Measurements from ENCODE around the gene POPDC3.
"Not testable (repeated sequence)": the region's sequence is repeated elsewhere in the genome, so short reads cannot be mapped to it uniquely, and the experiment has no call there.

POPDC3 gene

DNA sequence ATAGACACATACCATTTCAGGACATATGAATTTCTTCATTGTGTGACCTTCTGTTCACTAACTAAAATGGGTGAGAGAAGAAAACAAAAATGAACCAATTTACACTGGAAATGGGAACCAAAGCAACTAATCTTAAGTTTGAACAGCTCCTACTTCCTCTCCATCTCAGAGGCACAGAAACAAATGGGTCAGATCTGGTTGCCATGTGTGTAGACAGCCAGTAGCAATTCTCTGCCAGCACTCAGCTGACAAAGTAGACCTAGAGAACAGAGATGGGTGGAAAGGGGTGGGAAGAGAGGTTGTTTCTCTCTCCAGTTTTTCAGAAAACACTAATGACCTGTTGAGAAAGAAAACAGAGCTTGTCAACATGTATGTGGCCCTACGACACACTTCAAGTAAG, 14.3 kb upstream of the POPDC3 start:
- no peak for FAIRE-seq

- FAIRE-seq = no peak
Observed at GRCh38 chr6:105193647-105194046, 13.8 kb upstream of the POPDC3 start.

- no peak for FAIRE-seq
Observed at GRCh38 chr6:105192707-105193465, 13.1 kb upstream of the POPDC3 start.

- no peak for FAIRE-seq
Observed at GRCh38 chr6:105191351-105191750, 11.5 kb upstream of the POPDC3 start.

- no peak for FAIRE-seq
Observed at GRCh38 chr6:105189026-105189820, 9.4 kb upstream of the POPDC3 start.

DNA sequence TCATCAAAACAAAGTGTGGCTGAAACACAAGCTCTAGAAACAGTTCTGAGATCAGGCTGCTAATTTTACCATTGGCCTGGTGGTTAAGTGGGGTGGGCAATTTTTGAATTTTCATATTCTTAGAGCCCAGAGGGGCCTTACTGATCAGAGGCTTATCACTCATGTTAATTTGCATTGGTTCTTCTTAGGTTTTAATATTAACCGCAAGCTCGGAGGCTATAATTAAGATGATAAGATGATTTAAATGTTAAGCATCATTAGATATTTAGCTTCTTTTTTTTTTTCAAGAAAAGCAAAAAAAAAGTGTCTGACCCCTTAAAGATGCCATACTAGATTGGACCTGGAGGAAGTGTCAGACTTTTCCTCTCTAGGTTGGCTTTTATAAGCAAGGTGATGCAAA, 8.4 kb upstream of the POPDC3 start:
- FAIRE-seq = no peak

GRCh38 chr6:105186576-105186975, 6.8 kb upstream of the POPDC3 start:
- FAIRE-seq = no peak

GRCh38 chr6:105184921-105185320, 5.1 kb upstream of the POPDC3 start:
- FAIRE-seq = no peak

GRCh38 chr6:105181981-105182515, 2.2 kb upstream of the POPDC3 start:
- no peak for FAIRE-seq

GRCh38 chr6:105178636-105179035, 1.2 kb downstream of the POPDC3 start:
- FAIRE-seq = no peak

DNA sequence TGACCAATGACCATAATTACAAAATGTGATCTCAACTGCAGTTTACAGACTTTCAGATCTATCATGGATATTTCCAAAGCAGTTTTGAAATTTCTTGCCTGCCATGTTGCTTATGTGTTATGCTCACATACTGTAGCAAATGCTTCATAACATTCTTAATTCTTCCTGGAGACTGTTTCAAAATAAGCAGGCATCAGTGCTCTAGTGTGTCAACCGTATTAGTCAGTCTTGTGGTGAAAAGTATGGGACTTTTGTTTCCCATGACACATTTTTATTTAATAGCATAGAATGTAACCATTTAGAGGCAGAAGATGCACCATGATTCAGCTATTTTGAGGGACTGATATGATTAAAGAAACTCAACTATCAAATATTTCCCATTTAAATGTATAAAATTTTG, 1.7 kb downstream of the POPDC3 start:
- FAIRE-seq = no peak

- FAIRE-seq = no peak
Observed at GRCh38 chr6:105177556-105177955, 2.3 kb downstream of the POPDC3 start.

DNA sequence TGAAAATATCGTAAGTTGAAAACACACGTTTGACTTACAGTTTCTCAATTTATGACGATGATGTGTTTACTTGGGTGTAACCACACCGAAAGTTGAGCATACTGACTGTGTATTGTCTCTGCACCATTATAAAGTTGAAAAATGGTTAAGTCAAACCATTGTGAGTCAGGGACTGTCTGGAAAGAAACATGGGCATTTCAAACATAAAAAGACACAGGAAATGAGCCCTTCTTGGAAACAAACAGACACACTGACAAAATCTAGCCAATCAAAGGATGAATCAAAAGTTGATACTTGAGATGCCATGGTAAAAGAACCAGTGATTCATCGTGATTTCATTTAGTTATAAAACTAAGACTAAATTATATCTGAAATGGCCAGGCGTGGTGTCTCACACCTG, 5.3 kb downstream of the POPDC3 start:
- no peak for FAIRE-seq

- FAIRE-seq = not testable (repeated sequence)
Observed at GRCh38 chr6:105172515-105172914, 7.3 kb downstream of the POPDC3 start.

- no peak for FAIRE-seq
Observed at GRCh38 chr6:105170059-105170458, 9.8 kb downstream of the POPDC3 start.

- FAIRE-seq = no peak
Observed at GRCh38 chr6:105167914-105168313, 11.9 kb downstream of the POPDC3 start.

- no peak for FAIRE-seq
Observed at GRCh38 chr6:105164418-105164817, 15.4 kb downstream of the POPDC3 start.

- FAIRE-seq = no peak
Observed at GRCh38 chr6:105163183-105163582, 16.6 kb downstream of the POPDC3 start.

DNA sequence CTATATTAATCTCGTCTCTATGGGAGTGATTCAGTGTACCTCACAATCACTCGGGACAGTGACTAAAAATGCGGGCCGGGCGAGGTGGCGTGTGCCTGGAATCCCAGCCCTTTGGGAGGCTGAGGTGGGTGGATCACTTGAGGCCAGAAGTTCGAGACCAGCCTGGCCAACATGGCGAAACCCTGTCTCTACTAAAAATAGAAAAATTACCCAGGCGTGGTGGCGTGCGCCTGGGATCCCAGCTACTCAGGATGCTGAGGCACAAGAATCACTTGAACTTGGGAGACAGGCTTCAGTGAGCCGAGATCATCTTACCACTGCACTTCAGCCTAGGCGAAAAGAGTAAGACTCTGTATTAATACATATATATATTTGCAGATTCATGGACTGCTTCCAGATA, 17.4 kb downstream of the POPDC3 start:
- no peak for FAIRE-seq

DNA sequence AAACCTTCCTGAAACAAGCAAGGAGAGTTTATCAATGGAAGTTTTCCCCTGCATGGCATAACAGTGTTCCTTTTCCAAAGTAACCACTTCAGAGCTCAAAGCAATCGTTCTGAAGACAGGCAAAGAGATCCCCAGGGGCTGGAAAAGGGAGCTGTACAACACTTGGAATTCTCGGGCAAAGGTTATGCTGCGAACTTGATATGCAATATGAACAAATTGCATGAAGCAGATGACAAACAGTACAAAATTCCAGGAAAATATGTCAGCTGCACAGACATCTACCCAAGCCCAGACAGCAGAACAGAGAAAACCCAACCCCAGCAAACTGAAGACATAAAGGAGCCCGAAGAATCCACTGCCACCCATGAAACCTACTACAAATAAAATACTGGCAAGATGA, 18.4 kb downstream of the POPDC3 start:
- FAIRE-seq = no peak

DNA sequence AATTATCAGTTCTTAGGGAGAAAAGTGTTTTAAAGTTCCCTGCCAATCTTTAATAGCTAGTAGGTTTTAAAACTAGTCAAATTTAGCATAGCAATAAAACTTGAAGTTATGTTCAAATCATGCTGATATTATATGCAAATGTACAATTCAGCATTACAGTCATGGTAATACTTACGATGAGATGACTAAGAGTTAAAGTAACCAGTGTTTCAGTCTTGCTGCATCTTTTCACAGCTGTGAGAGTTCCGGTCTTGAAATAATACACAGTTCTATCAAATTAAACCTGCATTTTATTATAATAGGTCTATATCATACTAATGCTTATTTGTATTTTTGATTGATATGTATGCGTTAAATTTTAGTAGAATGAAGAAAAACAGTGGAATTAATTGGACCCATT, 26.1 kb downstream of the POPDC3 start:
- no peak for FAIRE-seq

DNA sequence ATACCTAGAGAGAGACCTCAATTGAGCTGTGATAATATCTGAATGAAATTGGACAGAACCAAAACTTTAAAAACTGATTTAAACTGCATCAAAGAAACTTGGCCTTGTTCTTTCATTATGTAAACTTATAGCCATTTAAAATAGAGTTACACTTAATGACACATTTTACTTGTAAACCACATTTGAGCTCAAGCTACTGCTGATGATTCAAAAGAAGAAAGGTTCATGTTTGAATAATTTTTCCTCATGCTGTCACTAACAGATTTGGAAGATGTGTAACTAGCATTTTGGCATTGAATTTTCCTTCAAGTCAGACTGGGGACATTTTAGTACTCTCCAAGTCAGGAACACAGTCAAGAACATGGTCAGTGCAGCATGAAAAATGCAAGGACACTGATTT, 26.9 kb downstream of the POPDC3 start:
- FAIRE-seq = no peak

DNA sequence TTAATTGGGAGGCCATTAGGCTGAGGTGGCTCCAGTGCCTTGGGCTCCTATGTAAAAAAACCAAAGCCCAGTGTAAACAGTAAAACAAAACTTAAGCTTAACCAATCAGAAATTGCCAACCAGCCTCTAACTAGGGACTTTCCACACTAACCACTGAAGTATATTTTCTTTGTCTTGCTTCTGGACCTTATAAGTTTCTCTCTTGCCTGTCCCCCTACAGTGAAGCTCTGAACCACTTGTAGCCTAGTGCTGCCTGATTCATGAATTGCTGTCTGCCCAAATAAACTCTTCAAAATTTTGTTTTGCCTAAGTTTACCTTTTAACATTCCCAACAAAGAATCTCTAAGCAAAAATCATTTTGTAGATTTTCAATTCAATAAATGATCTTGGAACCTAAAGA, 28.2 kb downstream of the POPDC3 start:
- no peak for FAIRE-seq

DNA sequence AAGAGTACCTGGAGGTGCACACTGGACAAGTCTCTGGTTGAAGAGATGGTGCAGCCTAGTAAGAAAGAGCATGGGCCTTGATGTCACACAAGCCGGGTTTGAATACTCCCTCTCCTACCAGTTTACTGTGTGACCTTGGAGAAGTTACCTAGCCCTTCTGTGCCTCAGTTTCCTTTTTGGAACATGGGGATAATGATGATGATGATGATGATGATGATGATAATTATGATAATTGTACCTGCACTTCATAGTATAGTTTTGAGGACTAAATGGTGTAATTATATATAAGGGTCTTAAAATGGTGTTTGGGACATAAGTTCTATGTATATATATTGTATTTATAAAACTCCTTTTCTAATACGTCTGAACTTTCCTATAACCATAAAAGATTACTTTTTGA, 41.7 kb downstream of the POPDC3 start:
- no peak for FAIRE-seq
